Measurements from ENCODE around the gene DEDD2. TPM values are rescaled to one million over a fixed set of nuclear protein-coding genes. Genes with fewer than 3 reads are reported as not detected.
"Not testable (repeated sequence)": the region's sequence is repeated elsewhere in the genome, so short reads cannot be mapped to it uniquely, and the experiment has no call there.

DEDD2 gene
- total RNA-seq, 1 experiment from 2014 or later = 32.7 TPM

- H3K9me2 ChIP-seq (ENCODE audit: insufficient read depth); BruUV-seq (replicated peaks); CTCF ChIA-PET; H3K9ac ChIP-seq (ENCODE audit: low read length); H3K9me3 ChIP-seq (ENCODE audit: control insufficient read depth in 1 of 2, insufficient read depth in 1 of 2, low read depth in 1 of 2, low read length in 2 of 2); H3K36me3 ChIP-seq (ENCODE audit: control insufficient read depth in 1 of 2, insufficient read depth in 2 of 2, low read length in 2 of 2); intact Hi-C loops (cut with micrococcal nuclease); DNase-seq (ENCODE audit: low read depth, low spot score); H4K20me1 ChIP-seq (ENCODE audit: insufficient read depth); H3K4me3 ChIP-seq (replicated peaks in 1 of 2; ENCODE audit: low read depth in 1 of 2, low read length in 2 of 2); H3K27ac ChIP-seq (ENCODE audit: low read depth, low read length); H3K4me2 ChIP-seq (ENCODE audit: low read length); ATAC-seq; H3K27me3 ChIP-seq (ENCODE audit: insufficient read depth, low read length); H2AFZ ChIP-seq (ENCODE audit: low read depth, low read length, poor library complexity, severe bottlenecking): not testable (repeated sequence)
- POLR2A ChIA-PET = interaction anchor here (1.1 kb wide), 1 partner anchor 23 kb away, joined by 4 read pairs; no protein-coding TSS in a partner anchor
- H3K79me2 ChIP-seq (ENCODE audit: insufficient read depth, low read length) = peaks cover 13% of the 10 kb centered on the region
- RAD21 ChIA-PET (ENCODE audit: low non-redundant PET in 1 of 2, low total read pairs in 2 of 2, uncharacterized antibody in 2 of 2, unreplicated experiment in 2 of 2) = interaction anchor here in 1 of 2 experiments (0.5 kb wide), 1 partner anchor 8 kb away, joined by 3 read pairs; no protein-coding TSS in a partner anchor
- H3K4me1 ChIP-seq (ENCODE audit: control insufficient read depth in 1 of 2, insufficient read depth in 2 of 2, low read length in 2 of 2) = peaks cover 20 to 29% of the 10 kb centered on the region in 2 experiments
These were observed 48.6 kb upstream of the DEDD2 start for GRCh38 chr19:42266105-42266504.

- BruUV-seq (replicated peaks) = no TSS peak
- Histone ChIP-seq H3K9ac (ENCODE audit: low read length) (no peak overlapping the region), H3K9me3 (ENCODE audit: control insufficient read depth in 1 of 2, insufficient read depth in 1 of 2, low read depth in 1 of 2, low read length in 2 of 2) (no peaks in the 10 kb centered on the region), H3K4me3 (replicated peaks in 1 of 2; ENCODE audit: low read depth in 1 of 2, low read length in 2 of 2) (no peak overlapping the region), H3K9me2 (ENCODE audit: insufficient read depth) (no peaks in the 10 kb centered on the region), H3K4me1 (ENCODE audit: control insufficient read depth in 1 of 2, insufficient read depth in 2 of 2, low read length in 2 of 2) (peaks cover 23 to 26% of the 10 kb centered on the region in 2 experiments), H3K36me3 (ENCODE audit: control insufficient read depth in 1 of 2, insufficient read depth in 2 of 2, low read length in 2 of 2) (no peaks in the 10 kb centered on the region), H2AFZ (ENCODE audit: low read depth, low read length, poor library complexity, severe bottlenecking) (no peak overlapping the region), H3K4me2 (ENCODE audit: low read length) (no peak overlapping the region), H3K27me3 (ENCODE audit: insufficient read depth, low read length) (no peaks in the 10 kb centered on the region), H3K27ac (ENCODE audit: low read depth, low read length) (no peak overlapping the region), H3K79me2 (ENCODE audit: insufficient read depth, low read length) (no peaks in the 10 kb centered on the region), H4K20me1 (ENCODE audit: insufficient read depth) (no peaks in the 10 kb centered on the region)
- ATAC-seq = no peak
- POLR2A ChIA-PET = no interaction called here
- no peak for DNase-seq (ENCODE audit: low read depth, low spot score)
- no peak for TF ChIP-seq CEBPB (IDR thresholded peaks at IDR 0.05; ENCODE audit: low read depth)
- TF ChIP-seq CBX3 (IDR thresholded peaks at IDR 0.05; ENCODE audit: low read depth) = no peak
- no peak for TF ChIP-seq SP1 (IDR thresholded peaks at IDR 0.05; ENCODE audit: low read depth)
- TF ChIP-seq FOSL1 (IDR thresholded peaks at IDR 0.05; ENCODE audit: low read depth) = no peak
- TF ChIP-seq EZH2 (IDR thresholded peaks at IDR 0.05) = no peak
- intact Hi-C loops (cut with micrococcal nuclease) = no loop called here
- CTCF ChIA-PET = no interaction called here
- RAD21 ChIA-PET (ENCODE audit: low non-redundant PET in 1 of 2, low total read pairs in 2 of 2, uncharacterized antibody in 2 of 2, unreplicated experiment in 2 of 2) = no interaction called here
These were observed 44.3 kb upstream of the DEDD2 start for GRCh38 chr19:42261763-42262162.

- not testable (repeated sequence) for H4K20me1 ChIP-seq (ENCODE audit: insufficient read depth); H3K27me3 ChIP-seq (ENCODE audit: insufficient read depth, low read length); H3K36me3 ChIP-seq (ENCODE audit: control insufficient read depth in 1 of 2, insufficient read depth in 2 of 2, low read length in 2 of 2); H2AFZ ChIP-seq (ENCODE audit: low read depth, low read length, poor library complexity, severe bottlenecking); BruUV-seq (replicated peaks); H3K9me2 ChIP-seq (ENCODE audit: insufficient read depth); DNase-seq (ENCODE audit: low read depth, low spot score); ATAC-seq; H3K9me3 ChIP-seq (ENCODE audit: control insufficient read depth in 1 of 2, insufficient read depth in 1 of 2, low read depth in 1 of 2, low read length in 2 of 2)
- peak overlapping the region in 1 of 2 experiments; percentile 47; a peak in 1 of 4 replicates for H3K4me3 ChIP-seq (replicated peaks in 1 of 2; ENCODE audit: low read depth in 1 of 2, low read length in 2 of 2)
- H3K27ac ChIP-seq (ENCODE audit: low read depth, low read length) = peak overlapping the region; percentile 74
- intact Hi-C loops (cut with micrococcal nuclease) = loop anchor here (1.0 kb wide), 1 partner anchor 10 kb away; no protein-coding TSS in a partner anchor
- POLR2A ChIA-PET = interaction anchor here (0.7 to 1.5 kb wide), 4 partner anchors 11 to 22 kb away, joined by 3 to 7 read pairs (median 3); partner anchors contain the start of genes CIC and GSK3A
- RAD21 ChIA-PET (ENCODE audit: low non-redundant PET in 1 of 2, low total read pairs in 2 of 2, uncharacterized antibody in 2 of 2, unreplicated experiment in 2 of 2) = interaction anchor here in 1 of 2 experiments (0.7 kb wide), 1 partner anchor 15 kb away, joined by 5 read pairs; no protein-coding TSS in a partner anchor
- peak overlapping the region; percentile 70 for H3K4me2 ChIP-seq (ENCODE audit: low read length)
- peaks cover 19% of the 10 kb centered on the region for H3K79me2 ChIP-seq (ENCODE audit: insufficient read depth, low read length)
- CTCF ChIA-PET = interaction anchor here (1.0 to 3.2 kb wide), 3 partner anchors 12 to 176 kb away, joined by 4 to 18 read pairs (median 5); no protein-coding TSS in a partner anchor
- H3K4me1 ChIP-seq (ENCODE audit: control insufficient read depth in 1 of 2, insufficient read depth in 2 of 2, low read length in 2 of 2) = peaks cover 30 to 47% of the 10 kb centered on the region in 2 experiments
- H3K9ac ChIP-seq (ENCODE audit: low read length) = peak overlapping the region; percentile 47
These were observed 40.4 kb upstream of the DEDD2 start for GRCh38 chr19:42257842-42258241.
